Heart left ventricle (tissue), 16 donors: ENCODE data around the gene BCL7B. TPM values are rescaled to one million over a fixed set of nuclear protein-coding genes. Genes with fewer than 3 reads are reported as not detected.
"Not testable (repeated sequence)": the region's sequence is repeated elsewhere in the genome, so short reads cannot be mapped to it uniquely, and the experiment has no call there.

Experiments used
- ATAC-seq, 4 donors: fragments of 200-7000 bp; cut with Tn5 transposase; one replicate each; pipeline ENCODE4 v1.9.1; 2020 to 2022; ENCODE audit warnings: moderate library complexity in 4 of 4, mild to moderate bottlenecking in 3 of 4, moderate number of reproducible peaks in 1 of 4
- DNase-seq, 5 donors: peaks; one replicate each; pipeline ENCODE4 v3.0.0-alpha.2; 2020
- H3K27ac ChIP-seq, 12 donors: fragments of 200-600 bp; sonication (generic) in 4 of 12; one replicate each; pipeline versions ENCODE4 v1.5.0 to v1.8.0; 2016 to 2022; ENCODE audit warnings: mild to moderate bottlenecking in 2 of 12
- H3K27me3 ChIP-seq, 9 donors: fragments of 200-600 bp; sonication (generic) in 2 of 9; one replicate each; pipeline versions ENCODE4 v1.5.1 to v1.8.0; 2016 to 2022; ENCODE audit warnings: mild to moderate bottlenecking in 3 of 9
- H3K36me3 ChIP-seq, 9 donors: fragments of 200-600 bp; sonication (generic) in 2 of 9; one replicate each; pipeline versions ENCODE4 v1.5.0 to v1.8.0; 2018 to 2022; ENCODE audit warnings: mild to moderate bottlenecking in 2 of 9
- H3K4me1 ChIP-seq, 12 donors: fragments of 200-600 bp; sonication (generic) in 4 of 12; one replicate each; pipeline versions ENCODE4 v1.5.0 to v1.8.0; 2016 to 2022; ENCODE audit warnings: mild to moderate bottlenecking in 3 of 12
- H3K4me3 ChIP-seq, 12 donors: fragments of 200-600 bp; sonication (generic) in 4 of 12; one replicate each; pipeline versions ENCODE4 v1.5.0 to v1.8.0; 2017 to 2022; ENCODE audit warnings: mild to moderate bottlenecking in 9 of 12, moderate library complexity in 4 of 12
- H3K9me3 ChIP-seq, 12 donors: fragments of 200-600 bp; sonication (generic) in 4 of 12; one replicate each; pipeline versions ENCODE4 v1.5.0 to v1.8.0; 2016 to 2022; ENCODE audit warnings: mild to moderate bottlenecking in 1 of 12
- POLR2A ChIP-seq, 2 donors: fragments of 450-650 bp; IDR thresholded peaks; one replicate each; pipeline ENCODE4 v1.6.1; 2017; ENCODE audit warnings: antibody characterized with exemption in 2 of 2, mild to moderate bottlenecking in 2 of 2, moderate library complexity in 2 of 2
- WGBS, 4 donors: extraction: QIAGEN DNeasy Blood & Tissue Kit in 2 of 4; methylation state at CpG; one replicate each; pipeline versions ENCODE4 v1.1.5 to v1.1.7; 2013 to 2018; 5-methylcytosine and 5-hydroxymethylcytosine counted together
- intact Hi-C, 10 donors: fragments of 100-400 bp; cut with DNase I; formaldehyde crosslinking; loops; one replicate each; pipeline versions ENCODE4 v1.11.1 to v1.14.2; 2022
- polyA plus RNA-seq, 2 donors: library from polyadenylated mRNA; stranded (reverse); fragments of 200-250 nt; gene quantifications; one replicate each; pipeline ENCODE4 v1.2.3, GENCODE V29; 2013
- total RNA-seq, 9 donors: library from RNA; depleted of rRNA in 2 of 9; stranded (reverse); fragments of >200 nt in 2 of 9; fragmentation: NEBNext Ultra II Directional in 3 of 9; extraction: Animal tissue kit (Norgen Biotek cat#: 25700) in 3 of 9; gene quantifications; one replicate each; pipeline versions ENCODE4 v1.1.0 to v1.2.4, GENCODE V29; 2016 to 2023
- TF ChIP-seq, protein P1 (sequence below), 12 donors: fragments of 200-600 bp; sonication (generic) in 4 of 12; IDR thresholded peaks; one replicate each; pipeline versions ENCODE4 v1.5.0 to v1.8.0; 2018 to 2022; ENCODE audit warnings: antibody characterized with exemption in 12 of 12, mild to moderate bottlenecking in 5 of 12
- donor health status: ischemic (EF 13 %, LVEDD 7.1; RV severe dilation, severe dysfunction).
- donor health status: healthy with polysubstance abuse.
- donor health status: DM: no; HTN: yes; CAD: no.
- donor health status: DM: no; HTN: no; CAD: no.
- donor health status: ischemic (EF 25% LVEDD 6.9; RV normal size, moderate dysfunction).
- donor health status: ischemic (EF 25% LVEDD 5.7; RV mildly dilated, moderate dysfunction).
- donor health status: healthy.
- donor health status: DM: yes; HTN: yes; CAD: no.
- donor health status: ischemic (EF 35%, LVEDD 5.7; RV mildly dilated, moderate dysfunction).
- donor health status: nonischemic (EF 11% LVEDD 7.7; RV severe dilation, severe dysfunction).
- donor health status: DM: yes; HTN: yes; CAD: no.
- donor health status: PGD.
- donor health status: ischemic (EF 29% LVEDD 5.4; RV normal size, mild dysfunction).
- donor health status: nonischemic (EF 23%, LVEDD 6.1; RV moderate dilation, normal function).

BCL7B gene
- total and polyA plus RNA-seq, 11 donors, result 63.2 to 182 (median 77.9) TPM

DNA sequence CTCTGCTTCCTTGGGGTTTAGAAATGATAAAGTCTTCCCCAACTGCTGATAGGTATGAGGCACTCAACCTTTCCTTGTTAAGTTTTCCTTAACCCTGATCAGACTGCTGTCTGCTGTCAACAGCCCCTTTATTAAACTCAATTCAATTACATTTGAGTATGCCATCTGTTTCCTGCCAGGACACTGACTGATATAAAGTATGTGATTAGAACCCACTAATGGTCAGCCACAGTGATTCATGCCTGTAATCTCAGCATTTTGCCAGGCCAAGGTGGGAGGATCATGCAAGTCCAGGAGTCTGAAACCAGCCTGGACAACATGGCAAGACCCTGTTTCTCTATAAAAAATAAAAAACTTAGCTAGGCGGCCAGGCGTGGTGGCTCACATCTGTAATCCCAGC is 53.5 kb downstream of the BCL7B start:
- Histone ChIP-seq H3K4me3 (no peak overlapping the region), H3K4me1 (peaks cover 0 to 4% (median 0%) of the 10 kb centered on the region in 12 donors), H3K27me3 (no peaks in the 10 kb centered on the region), H3K9me3 (no peaks in the 10 kb centered on the region), H3K36me3 (peaks cover 0 to 100% (median 99%) of the 10 kb centered on the region in 9 donors), H3K27ac (no peak overlapping the region)
- DNase-seq, result no peak
- intact Hi-C loops, result no loop called here
- no peak for ATAC-seq
- WGBS, 4 donors, result 95 to 97% (median 96%) methylated on average over 2 of the region's 2 CpGs
- TF ChIP-seq, protein P1, sequence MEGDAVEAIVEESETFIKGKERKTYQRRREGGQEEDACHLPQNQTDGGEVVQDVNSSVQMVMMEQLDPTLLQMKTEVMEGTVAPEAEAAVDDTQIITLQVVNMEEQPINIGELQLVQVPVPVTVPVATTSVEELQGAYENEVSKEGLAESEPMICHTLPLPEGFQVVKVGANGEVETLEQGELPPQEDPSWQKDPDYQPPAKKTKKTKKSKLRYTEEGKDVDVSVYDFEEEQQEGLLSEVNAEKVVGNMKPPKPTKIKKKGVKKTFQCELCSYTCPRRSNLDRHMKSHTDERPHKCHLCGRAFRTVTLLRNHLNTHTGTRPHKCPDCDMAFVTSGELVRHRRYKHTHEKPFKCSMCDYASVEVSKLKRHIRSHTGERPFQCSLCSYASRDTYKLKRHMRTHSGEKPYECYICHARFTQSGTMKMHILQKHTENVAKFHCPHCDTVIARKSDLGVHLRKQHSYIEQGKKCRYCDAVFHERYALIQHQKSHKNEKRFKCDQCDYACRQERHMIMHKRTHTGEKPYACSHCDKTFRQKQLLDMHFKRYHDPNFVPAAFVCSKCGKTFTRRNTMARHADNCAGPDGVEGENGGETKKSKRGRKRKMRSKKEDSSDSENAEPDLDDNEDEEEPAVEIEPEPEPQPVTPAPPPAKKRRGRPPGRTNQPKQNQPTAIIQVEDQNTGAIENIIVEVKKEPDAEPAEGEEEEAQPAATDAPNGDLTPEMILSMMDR (IDR thresholded peaks at IDR 0.05), result no peak
- TF ChIP-seq POLR2A (IDR thresholded peaks at IDR 0.05), result no peak

DNA sequence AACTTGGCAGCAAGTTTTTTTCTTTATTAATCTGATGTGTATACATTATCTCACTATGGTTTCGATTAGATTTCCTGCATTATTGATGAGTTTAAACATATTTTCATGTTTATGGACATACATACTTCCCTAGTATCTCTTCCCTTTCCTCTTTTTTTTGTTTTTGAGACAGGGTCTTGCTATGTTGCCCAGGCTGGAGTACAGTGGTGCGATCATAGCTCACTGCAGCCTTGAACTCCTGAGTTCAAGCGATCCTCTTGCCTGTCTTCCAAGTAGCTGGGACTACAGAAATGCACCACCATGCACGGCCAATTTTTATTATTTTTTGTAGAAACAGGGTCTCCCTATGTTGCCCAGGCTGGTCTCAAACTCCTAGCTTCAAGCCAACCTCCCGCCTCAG is 54.3 kb downstream of the BCL7B start:
- Histone ChIP-seq H3K9me3 (no peaks in the 10 kb centered on the region), H3K36me3 (peaks cover 0 to 100% (median 99%) of the 10 kb centered on the region in 9 donors), H3K4me3 (no peak overlapping the region), H3K27ac (no peak overlapping the region), H3K27me3 (no peaks in the 10 kb centered on the region), H3K4me1 (peaks cover 0 to 4% (median 0%) of the 10 kb centered on the region in 12 donors)
- intact Hi-C loops, result no loop called here
- DNase-seq (no peak), ATAC-seq (no peak)
- WGBS, 4 donors, result 93 to 95% (median 94%) methylated on average over 5 of the region's 5 CpGs
- TF ChIP-seq, protein P1 (IDR thresholded peaks at IDR 0.05), result no peak
- TF ChIP-seq POLR2A (IDR thresholded peaks at IDR 0.05), result no peak

GRCh38 chr7:73496626-73497025 is 60.9 kb downstream of the BCL7B start:
- Histone ChIP-seq H3K9me3 (no peaks in the 10 kb centered on the region), H3K4me1 (no peaks in the 10 kb centered on the region), H3K27ac (no peak overlapping the region), H3K4me3 (no peak overlapping the region), H3K27me3 (no peaks in the 10 kb centered on the region), H3K36me3 (peaks cover 0 to 100% (median 100%) of the 10 kb centered on the region in 9 donors)
- DNase-seq (no peak), ATAC-seq (peak in 2 of 4 donors; percentile 29 to 31)
- TF ChIP-seq, protein P1 (IDR thresholded peaks at IDR 0.05), result no peak
- no peak for TF ChIP-seq POLR2A (IDR thresholded peaks at IDR 0.05)
- intact Hi-C loops, result no loop called here
- WGBS, 4 donors, result 93% methylated on average over 7 of the region's 7 CpGs

GRCh38 chr7:73495507-73495906 is 62.0 kb downstream of the BCL7B start:
- H3K4me3 ChIP-seq, DNase-seq, H3K27me3 ChIP-seq, ATAC-seq, intact Hi-C loops, H3K4me1 ChIP-seq, H3K9me3 ChIP-seq, H3K27ac ChIP-seq: not testable (repeated sequence)
- 93 to 97% (median 95%) methylated on average over 2 of the region's 2 CpGs for WGBS, 4 donors
- H3K36me3 ChIP-seq, result peaks cover 0 to 100% (median 100%) of the 10 kb centered on the region in 9 donors

DNA sequence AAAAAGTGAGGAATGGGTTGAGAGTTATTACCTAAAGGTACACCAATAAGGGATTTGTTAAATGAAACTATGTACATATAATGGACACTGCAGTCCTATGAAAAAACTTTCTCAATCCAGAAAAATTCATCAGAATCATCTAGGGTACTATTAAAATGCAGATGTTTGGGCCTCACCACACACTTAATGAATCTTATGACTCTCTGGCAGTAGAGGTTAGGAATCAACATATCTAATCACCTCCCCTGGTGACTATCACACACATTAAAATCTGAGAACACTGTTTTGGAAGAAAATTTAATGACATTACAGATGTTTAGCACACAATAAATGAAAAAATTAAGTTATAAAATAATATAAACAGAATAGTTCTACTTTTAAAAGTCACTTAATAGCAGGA is 67.5 kb downstream of the BCL7B start:
- intact Hi-C loops, result no loop called here
- H3K4me3 ChIP-seq, result no peak overlapping the region
- TF ChIP-seq POLR2A (IDR thresholded peaks at IDR 0.05), result no peak
- TF ChIP-seq, protein P1 (IDR thresholded peaks at IDR 0.05), result no peak
- H3K27ac ChIP-seq, result no peak overlapping the region
- ATAC-seq (no peak), DNase-seq (no peak)
- no peaks in the 10 kb centered on the region for H3K4me1 ChIP-seq
- no peaks in the 10 kb centered on the region for H3K27me3 ChIP-seq
- no peaks in the 10 kb centered on the region for H3K9me3 ChIP-seq
- peaks cover 0 to 100% (median 99%) of the 10 kb centered on the region in 9 donors for H3K36me3 ChIP-seq
